Panc1 (cell line): ENCODE data around the gene SNORC. TPM values are rescaled to one million over a fixed set of nuclear protein-coding genes. Genes with fewer than 3 reads are reported as not detected.

Source experiments
- ATAC-seq: fragments of 200-7000 bp; cut with Tn5 transposase; 2 replicates; pipeline ENCODE4 v1.9.1; 2020; ENCODE audit warnings: mild to moderate bottlenecking, moderate library complexity
- BruUV-seq: library from RNA; stranded (reverse); fragments of 400-500 nt; replicated peaks from 2 replicates; lab custom pipeline; 2021; lab: Mats Ljungman, UMichigan
- CTCF ChIA-PET: fragments of 300-600 bp; sonication (Branson Sonifier 250); formaldehyde crosslinking; loops from one replicate; lab custom pipeline; 2022; ENCODE audit warnings: antibody characterized with exemption; lab: Charles Lee
- POLR2A ChIA-PET: fragments of 300-600 bp; sonication (Branson Sonifier 250); formaldehyde crosslinking; loops from one replicate; lab custom pipeline; 2022; ENCODE audit warnings: antibody characterized with exemption; lab: Charles Lee
- DNase-seq: peaks from one replicate; pipeline ENCODE4 v3.0.0-alpha.2; 2010; ENCODE audit warnings: low read depth, low spot score
- H3K27ac ChIP-seq: 2 replicates; pipeline ENCODE4 v1.5.1; 2011; ENCODE audit warnings: mild to moderate bottlenecking, low read length, inconsistent platforms
- H3K27me3 ChIP-seq: fragments of 200-500 bp; sonication (Bioruptor generic); 2 replicates; pipeline ENCODE4 v1.6.0; 2014; ENCODE audit warnings: low read length, inconsistent platforms; ENCODE audit not compliant: control insufficient read depth, insufficient read depth
- H3K36me3 ChIP-seq: fragments of 200-500 bp; sonication (Bioruptor generic); 2 replicates; pipeline ENCODE4 v1.5.1; 2014; ENCODE audit warnings: inconsistent platforms, mild to moderate bottlenecking, low read length, moderate library complexity; ENCODE audit not compliant: control insufficient read depth, insufficient read depth
- H3K4me1 ChIP-seq: 2 replicates; pipeline ENCODE4 v1.5.1; 2011; ENCODE audit warnings: inconsistent platforms, mild to moderate bottlenecking, low read length, moderate library complexity; ENCODE audit not compliant: control insufficient read depth, insufficient read depth
- H3K4me3 ChIP-seq, 2 experiments: 2 replicates each; pipeline ENCODE4 v1.5.1; 2011 to 2012; ENCODE audit warnings: low read depth in 2 of 2, low read length in 2 of 2, mild to moderate bottlenecking in 2 of 2, inconsistent platforms in 1 of 2, moderate library complexity in 1 of 2
- H3K9me3 ChIP-seq: fragments of 200-500 bp; sonication (Bioruptor generic); 2 replicates; pipeline ENCODE4 v1.5.1; 2014; ENCODE audit warnings: low read depth, mild to moderate bottlenecking, inconsistent platforms, low read length, moderate library complexity; ENCODE audit not compliant: control insufficient read depth, insufficient read depth
- CTCF ChIP-seq: fragments of 450-650 bp; IDR thresholded peaks from 2 replicates; pipeline ENCODE4 v1.5.1; 2017; ENCODE audit warnings: mild to moderate bottlenecking
- POLR2AphosphoS5 ChIP-seq: IDR thresholded peaks from 2 replicates; pipeline ENCODE4 v1.6.1; 2012; ENCODE audit warnings: mild to moderate bottlenecking, low read depth, low read length, moderate library complexity
- REST ChIP-seq, 2 experiments: IDR thresholded peaks; 2 replicates each; pipeline ENCODE4 v1.6.1; 2011 to 2012; ENCODE audit warnings: low read depth in 2 of 2, control low read depth in 1 of 2, low read length in 1 of 2, mild to moderate bottlenecking in 1 of 2, moderate library complexity in 1 of 2; ENCODE audit not compliant: insufficient read depth in 1 of 2
- SIN3A ChIP-seq: IDR thresholded peaks from 2 replicates; pipeline ENCODE4 v1.6.1; 2012; ENCODE audit warnings: low read depth, mild to moderate bottlenecking, low read length, moderate library complexity, borderline replicate concordance; ENCODE audit not compliant: insufficient read depth
- TCF7L2 ChIP-seq: IDR thresholded peaks from 2 replicates; pipeline ENCODE4 v1.6.1; 2011; ENCODE audit warnings: mild to moderate bottlenecking, low read depth, low read length, inconsistent platforms
- in situ Hi-C: cut with HindIII; loops from 2 replicates; pipeline ENCODE4 v1.10.0; 2016; ENCODE audit warnings: low sequenced_read_pairs, low pct_unique_long_range_greater_than_20kb
- intact Hi-C: fragments of 100-400 bp; cut with micrococcal nuclease; formaldehyde crosslinking; loops from one replicate; pipeline ENCODE4 v1.10.0; 2022; ENCODE audit not compliant: unreplicated experiment
- total RNA-seq: library from RNA; stranded (reverse); gene quantifications from one replicate; pipeline ENCODE4 v1.2.1, GENCODE V29; 2021; ENCODE audit not compliant: unreplicated experiment

Gene SNORC
- total RNA-seq, 1 experiment from 2014 or later: 6.8 TPM

DNA sequence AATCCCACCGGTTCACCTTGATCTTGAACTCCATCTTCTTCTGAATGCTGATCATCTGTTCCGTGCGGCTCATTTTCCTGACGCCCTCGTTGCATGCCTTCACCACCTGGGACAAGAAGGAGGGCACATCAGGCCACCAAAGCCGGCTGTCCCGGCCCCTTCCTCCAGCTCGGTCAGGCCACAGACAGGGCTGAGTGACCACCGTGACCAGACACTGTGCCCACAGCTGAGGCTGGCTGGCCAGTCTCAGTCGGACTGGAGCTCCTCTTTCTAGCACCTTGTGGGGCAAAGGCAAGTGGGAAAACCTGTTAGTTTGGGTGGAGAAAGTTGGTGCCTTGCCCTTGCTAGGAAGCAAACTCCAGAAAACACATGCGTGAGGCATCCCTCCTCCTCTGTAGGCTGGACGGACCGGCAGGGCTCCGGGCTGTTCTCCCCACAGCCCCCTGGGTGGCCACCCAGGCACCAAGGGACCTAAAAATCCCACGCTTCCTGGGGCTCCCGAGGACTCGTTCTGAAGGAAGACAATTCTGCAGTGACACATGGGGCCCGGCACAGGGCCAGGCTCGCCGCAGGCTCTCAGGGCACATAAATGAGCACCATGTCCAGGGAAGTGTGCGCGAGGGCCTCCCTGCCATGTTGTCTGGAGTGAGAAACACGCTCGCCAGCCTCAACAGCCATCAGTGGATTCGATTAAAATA lies 15.3 kb downstream of the SNORC start:
- in situ Hi-C loops (no loop called here), intact Hi-C loops (no loop called here)
- Histone ChIP-seq H3K27ac (no peak overlapping the region), H3K4me3 (no peak overlapping the region), H3K4me1 (no peaks in the 10 kb centered on the region), H3K27me3 (no peaks in the 10 kb centered on the region), H3K9me3 (no peaks in the 10 kb centered on the region), H3K36me3 (no peaks in the 10 kb centered on the region)
- no TSS peak for BruUV-seq
- no peak for DNase-seq
- TF ChIP-seq POLR2AphosphoS5 (no peak), CTCF (no peak), TCF7L2 (no peak), REST (IDR thresholded peaks at IDR 0.05; ENCODE audit: insufficient read depth in 1 of 2, low read depth in 2 of 2, low read length in 1 of 2) (no peak), SIN3A (no peak)
- POLR2A ChIA-PET: no interaction called here
- CTCF ChIA-PET: no interaction called here
- ATAC-seq: no peak

- POLR2A ChIA-PET: no interaction called here
- no peaks in the 10 kb centered on the region for H3K9me3 ChIP-seq
- CTCF ChIA-PET: no interaction called here
- BruUV-seq: no TSS peak
- TF ChIP-seq POLR2AphosphoS5: no peak
- no peak for TF ChIP-seq SIN3A
- TF ChIP-seq TCF7L2: no peak
- no peak for TF ChIP-seq REST (IDR thresholded peaks at IDR 0.05; ENCODE audit: insufficient read depth in 1 of 2, low read depth in 2 of 2, low read length in 1 of 2)
- no peak for TF ChIP-seq CTCF
- H3K4me3 ChIP-seq: no peak overlapping the region
- DNase-seq: no peak
- no peaks in the 10 kb centered on the region for H3K27me3 ChIP-seq
- in situ Hi-C loops (no loop called here), intact Hi-C loops (no loop called here)
- H3K27ac ChIP-seq: no peak overlapping the region
- ATAC-seq: no peak
- H3K4me1 ChIP-seq: no peaks in the 10 kb centered on the region
- no peaks in the 10 kb centered on the region for H3K36me3 ChIP-seq
These were observed 16.1 kb downstream of the SNORC start for GRCh38 chr2:232886176-232886575.
